ENCODE measurements around the gene NPAS2.

NPAS2 gene

DNA sequence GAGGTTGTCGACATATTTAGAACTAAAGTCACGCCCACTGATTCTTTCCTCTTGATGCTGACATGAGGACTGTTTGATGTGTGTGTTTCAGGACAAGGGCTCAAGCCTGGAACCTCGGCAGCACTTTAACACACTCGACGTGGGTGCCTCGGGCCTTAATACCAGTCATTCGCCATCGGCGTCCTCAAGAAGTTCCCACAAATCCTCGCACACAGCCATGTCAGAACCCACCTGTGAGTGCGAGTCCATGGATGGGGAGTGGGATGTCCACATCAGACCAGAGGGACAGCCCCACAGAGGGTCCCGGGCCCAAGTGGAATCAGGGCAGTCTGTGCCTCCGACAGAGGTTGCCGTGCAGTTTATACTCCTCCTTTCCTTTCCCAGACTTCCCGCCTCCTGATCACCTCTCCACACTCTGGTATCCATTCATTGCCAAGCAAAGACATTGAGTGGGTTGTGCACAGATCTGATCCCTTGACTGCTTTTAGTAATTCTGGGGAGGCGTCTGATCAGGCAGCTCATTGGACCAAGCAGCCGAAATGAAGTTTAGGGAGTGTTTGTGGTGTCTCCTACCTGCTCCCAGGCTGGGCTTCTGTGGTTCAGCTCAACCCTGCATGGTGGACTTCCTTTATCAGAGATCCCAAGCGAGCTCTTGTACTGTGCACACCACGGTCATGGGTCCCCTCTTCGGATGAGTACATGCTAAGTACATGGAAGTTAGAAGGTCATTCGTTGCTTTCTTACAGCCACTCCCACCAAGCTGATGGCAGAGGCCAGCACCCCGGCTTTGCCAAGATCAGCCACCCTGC is 155.0 kb downstream of the NPAS2 start:
- no peak for DNase-seq

DNA sequence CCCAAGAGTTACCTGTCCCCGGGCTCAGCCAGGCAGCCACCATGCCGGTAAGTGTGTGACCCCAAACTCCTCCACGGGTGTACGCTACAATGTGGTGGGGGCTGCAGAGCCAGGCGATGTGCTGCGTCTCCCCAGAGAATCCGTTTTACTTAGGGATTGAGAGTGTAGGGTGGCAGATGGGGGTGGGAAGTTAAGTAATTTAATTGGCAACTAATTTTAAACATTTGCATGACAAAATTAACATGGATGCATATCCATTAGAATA is 155.5 kb downstream of the NPAS2 start:
- no peak for DNase-seq

GRCh38 chr2:100976061-100976460 is 156.1 kb downstream of the NPAS2 start:
- no peak for DNase-seq

DNA sequence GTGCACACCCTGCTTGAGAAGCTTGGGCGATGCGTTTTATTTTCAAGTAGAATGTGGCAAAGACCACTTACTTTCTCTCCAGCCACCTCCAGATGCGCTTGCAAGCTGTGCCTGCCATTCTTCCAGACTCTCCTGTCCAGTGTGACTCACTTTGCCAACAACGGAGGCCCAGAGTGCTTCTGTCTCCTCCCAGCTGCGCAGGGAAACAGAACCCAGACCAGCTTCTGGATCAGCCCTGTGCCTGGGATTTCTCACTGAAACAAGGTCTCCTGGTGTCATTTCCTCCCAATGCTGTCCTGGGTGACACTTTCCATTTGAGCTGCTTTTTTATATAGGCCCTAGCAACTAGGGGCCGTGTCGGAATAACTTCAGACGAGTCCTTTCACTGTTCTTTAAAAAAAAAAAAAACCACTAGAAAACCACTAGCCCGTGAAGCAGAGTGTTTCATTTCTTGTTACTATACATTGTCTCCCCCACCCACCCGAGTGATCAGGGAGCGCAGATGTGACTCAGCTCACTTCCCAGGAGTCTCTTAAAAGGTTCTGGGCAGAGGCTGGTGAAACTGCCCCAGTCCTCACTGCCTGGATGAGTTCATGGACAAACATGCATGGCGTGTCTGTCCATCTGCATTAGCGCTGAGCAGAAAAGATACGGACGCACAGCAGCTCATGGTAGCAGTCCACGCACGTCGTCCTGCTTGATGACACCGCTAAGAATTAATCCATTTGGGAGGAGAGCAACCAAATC is 156.9 kb downstream of the NPAS2 start:
- no peak for DNase-seq

GRCh38 chr2:100977511-100977910 is 157.6 kb downstream of the NPAS2 start:
- no peak for DNase-seq

DNA sequence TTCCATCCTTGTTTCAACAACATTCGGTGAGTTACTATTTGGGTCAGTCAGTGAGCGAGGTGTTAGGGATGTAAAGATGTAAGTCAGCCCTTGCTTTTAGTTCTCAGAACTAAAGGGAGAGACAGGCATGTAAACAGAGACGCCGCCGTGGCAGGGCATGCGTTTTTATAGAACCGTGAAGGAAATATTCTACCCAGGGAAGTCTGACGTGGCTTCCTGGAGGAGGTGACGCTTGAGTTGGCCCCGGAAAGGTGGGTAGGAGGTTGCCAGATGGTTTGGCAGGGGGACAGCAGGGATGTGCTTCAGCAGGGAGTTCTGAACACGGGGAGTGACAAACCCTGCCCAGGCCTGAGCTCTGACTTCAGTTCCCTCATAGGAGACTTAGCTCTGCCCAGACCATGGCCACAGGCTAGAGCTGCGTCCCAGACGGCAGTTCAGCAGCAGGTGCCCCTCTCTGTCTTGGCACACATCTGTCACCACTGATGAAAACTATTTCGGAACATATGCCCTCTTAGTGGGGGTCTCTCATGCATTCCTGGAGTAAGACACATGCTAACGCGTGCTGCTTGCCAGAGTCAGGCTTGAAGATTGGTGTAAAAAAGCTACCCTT is 158.7 kb downstream of the NPAS2 start:
- DNase-seq: no peak

DNA sequence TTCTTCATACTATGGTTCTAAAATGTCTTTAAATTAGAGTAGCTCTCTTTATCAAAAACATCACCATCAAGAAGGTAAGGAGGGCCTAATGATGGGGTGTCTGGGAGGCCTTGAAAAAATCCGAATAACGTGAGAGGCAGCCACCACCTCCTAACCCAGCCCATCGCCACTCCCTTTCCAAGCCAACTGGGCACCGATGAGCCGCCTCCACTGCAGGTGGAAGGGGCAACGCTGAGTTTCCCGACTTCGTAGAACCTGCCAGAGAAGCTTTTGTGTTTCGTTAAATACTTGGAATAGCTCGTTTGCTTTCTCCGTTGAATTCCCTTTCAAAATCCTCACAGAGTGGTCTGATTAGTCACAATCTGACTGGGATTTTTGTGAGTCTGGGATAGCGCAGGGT is 160.1 kb downstream of the NPAS2 start:
- DNase-seq: no peak

DNA sequence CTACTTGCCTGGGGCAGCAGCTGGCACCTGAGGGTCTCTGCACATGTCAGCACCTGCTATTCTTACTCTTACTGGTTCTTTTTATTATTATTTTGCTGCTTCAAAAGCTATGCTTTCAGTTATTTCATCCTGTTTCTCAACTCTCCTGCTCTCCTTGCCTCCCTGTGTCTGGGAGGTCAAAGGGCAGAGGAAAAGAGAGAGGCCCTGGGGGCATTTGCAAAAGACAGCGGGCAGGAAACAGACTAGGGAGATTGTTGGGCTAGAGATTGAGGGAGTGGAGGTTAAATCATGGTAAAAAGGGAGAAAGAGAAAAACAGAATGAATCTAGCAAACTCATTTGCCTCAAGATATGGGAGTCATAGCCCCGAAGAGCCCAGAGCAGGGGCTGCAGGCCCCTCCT is 161.1 kb downstream of the NPAS2 start:
- no peak for DNase-seq

DNA sequence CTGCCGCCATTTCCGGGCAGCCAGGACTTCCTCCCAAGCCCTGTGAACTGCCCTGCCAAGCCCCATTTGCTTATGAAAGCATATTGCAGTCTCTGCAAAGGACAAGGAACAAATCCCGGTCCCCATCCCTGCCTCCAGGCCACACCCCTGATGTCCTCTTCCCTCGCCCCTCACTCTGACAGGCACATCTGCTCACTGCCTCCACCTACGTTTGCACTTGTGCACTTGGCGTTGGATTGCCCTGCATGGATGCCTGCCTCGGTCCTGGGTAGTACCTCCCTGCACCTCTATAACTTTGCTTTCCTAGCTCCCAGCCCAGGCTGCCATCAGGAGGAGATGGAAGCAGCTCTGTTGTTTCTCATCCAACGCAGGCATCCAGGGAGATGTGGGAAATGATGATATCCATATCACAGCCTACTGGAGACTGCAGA is 162.5 kb downstream of the NPAS2 start:
- DNase-seq: no peak

- DNase-seq: no peak
Observed at GRCh38 chr2:100983201-100983600, 163.3 kb downstream of the NPAS2 start.

GRCh38 chr2:100983684-100984310 is 163.9 kb downstream of the NPAS2 start:
- no peak for DNase-seq

DNA sequence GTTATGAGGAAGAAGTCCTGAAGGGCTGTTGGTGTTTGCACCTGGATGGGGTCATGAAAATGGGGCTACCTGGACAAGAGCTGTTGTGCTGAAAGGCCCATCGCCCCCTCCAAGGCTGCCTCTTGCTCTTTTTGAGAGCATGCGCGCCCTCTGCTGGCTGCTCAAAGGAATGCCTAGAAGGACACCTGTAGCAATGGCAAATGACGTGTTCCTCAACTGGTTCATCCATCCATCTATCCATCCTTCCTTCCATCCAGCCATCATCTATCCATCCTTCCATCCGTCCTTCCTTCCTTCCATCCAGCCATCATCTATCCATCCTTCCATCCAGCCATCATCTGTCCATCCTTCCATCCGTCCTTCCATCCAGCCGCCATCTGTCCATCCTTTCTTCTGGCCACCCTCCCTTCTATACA is 165.0 kb downstream of the NPAS2 start:
- DNase-seq: peak; percentile 75 to 78

DNA sequence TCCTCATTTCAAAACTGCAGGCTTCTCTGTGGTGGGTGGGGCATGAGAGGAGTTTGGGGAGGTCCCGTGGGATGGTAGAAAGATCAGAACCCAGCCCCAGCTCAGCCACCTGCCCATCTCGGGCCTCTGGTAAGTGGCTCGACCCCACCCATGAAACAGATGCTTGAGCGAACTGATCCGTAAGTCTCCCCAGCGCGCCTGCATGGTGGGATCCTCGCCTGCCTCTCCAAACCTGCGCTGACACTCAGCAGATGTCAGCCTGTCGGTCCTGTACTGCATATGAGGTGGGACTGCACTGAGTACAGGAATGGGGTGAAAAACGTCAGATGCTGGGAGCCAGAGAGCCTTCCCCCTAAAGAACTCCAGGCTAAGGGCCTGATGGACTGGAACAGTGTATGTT is 166.2 kb downstream of the NPAS2 start:
- DNase-seq: no peak

- DNase-seq: no peak
Observed at GRCh38 chr2:100987536-100987935, 167.6 kb downstream of the NPAS2 start.

GRCh38 chr2:100987974-100988373 is 168.0 kb downstream of the NPAS2 start:
- DNase-seq: no peak

DNA sequence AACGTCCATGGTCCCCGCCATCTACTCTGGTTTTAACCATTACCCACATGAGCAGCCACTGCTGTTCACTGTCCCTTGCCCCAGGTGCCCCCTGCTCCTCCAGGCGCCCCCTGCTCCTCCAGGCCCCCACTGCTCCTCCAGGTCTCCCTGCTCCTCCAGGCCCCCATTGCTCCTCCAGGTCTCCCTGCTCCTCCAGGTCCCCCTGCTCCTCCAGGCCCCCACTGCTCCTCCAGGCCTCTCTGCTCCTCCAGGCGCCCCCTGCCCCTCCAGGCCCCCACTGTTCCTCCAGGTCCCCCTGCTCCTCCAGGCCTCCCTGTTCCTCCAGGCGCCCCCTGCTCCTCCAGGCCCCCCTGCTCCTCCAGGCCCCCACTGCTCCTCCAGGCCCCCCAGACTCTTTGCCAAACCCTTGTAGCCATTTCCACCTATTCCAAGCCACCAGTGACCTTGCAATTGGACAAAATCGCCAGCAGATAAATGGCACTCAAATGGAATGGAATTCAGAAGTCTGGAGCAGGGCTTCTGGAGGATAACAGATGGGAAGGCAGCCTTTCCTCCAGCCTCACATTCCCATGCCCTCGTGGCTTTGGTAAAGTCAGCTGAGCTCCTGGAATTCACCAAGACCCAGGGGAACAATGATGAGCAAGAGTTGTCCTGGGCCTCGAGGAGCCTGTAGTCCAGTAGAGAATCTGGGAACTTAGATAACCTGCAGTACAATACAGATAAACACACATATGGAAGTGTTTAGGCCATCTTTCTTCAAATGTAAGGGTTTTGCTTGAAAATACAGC is 168.9 kb downstream of the NPAS2 start:
- no peak for DNase-seq

- no peak for DNase-seq
Observed at GRCh38 chr2:100989666-100990065, 169.7 kb downstream of the NPAS2 start.

DNA sequence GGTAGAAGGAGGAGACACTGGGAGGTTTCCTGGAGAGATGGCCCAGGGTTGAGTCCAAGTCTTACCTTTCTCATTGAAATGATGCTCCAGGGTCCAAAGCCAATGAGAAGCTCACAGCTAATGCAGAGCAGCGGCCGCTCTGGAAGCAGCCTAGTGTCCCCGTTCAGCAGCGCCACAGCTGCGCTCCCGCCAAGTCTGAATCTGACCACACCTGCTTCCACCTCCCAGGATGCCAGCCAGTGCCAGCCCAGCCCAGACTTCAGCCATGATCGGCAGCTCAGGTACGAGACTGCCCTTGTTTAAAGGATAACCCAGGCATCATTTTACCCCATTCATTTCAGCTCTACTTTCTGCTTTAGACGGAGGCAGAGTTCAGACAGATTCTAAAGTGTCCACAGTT is 170.2 kb downstream of the NPAS2 start:
- DNase-seq: no peak

DNA sequence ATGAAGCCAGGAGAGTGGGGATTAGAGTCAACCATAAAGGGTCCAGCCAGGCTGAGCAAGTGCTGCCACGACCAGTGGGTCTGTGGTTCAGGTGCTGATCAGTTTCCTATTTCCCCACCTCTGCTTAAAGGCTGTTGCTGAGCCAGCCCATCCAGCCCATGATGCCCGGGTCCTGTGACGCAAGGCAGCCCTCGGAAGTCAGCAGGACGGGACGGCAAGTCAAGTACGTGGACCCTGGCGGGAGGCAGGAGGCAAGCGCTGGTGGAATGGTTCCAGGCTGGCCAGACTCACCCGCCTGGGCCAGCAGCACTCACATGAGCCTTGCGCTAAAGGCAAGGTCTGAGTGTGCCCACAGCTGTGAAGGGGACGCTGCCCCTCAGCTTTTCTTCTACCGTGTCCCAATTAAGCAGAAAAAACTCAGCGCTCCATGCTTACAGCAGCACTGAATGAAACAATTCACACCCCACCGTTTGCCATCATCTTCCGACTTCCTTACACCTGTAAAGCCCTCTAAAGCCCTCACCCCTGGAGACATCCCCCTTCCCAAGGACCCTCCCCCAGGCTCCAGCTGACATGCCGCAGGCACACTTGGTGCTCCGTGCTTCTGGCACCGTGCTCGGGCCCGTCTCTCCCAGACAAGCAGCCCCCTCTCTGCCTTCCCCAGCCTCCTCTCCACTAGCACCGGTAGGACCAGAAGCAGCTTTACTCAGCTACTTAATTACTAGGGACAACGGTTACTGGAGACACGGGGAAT is 170.9 kb downstream of the NPAS2 start:
- no peak for DNase-seq

- DNase-seq: no peak
Observed at GRCh38 chr2:100991404-100991773, 171.4 kb downstream of the NPAS2 start.

DNA sequence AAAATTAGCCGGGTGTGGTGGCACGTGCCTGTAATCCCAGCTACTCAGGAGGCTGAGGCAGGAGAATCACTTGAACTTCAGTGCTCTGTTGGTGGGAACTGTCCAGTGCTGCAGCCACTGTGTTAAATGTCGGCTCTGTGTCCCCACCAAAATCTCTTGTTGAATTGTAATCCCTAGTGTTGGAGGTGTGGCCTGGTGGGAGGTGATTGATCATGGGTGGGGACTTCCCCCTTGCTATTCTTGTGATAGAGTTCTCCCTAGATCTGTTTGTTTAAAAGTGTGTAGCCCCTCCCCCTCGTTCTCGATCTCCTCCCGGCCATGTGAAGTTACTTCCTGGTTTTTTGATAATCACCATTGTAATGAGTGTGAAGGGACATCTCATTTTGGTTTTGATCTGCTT is 172.3 kb downstream of the NPAS2 start:
- no peak for DNase-seq

DNA sequence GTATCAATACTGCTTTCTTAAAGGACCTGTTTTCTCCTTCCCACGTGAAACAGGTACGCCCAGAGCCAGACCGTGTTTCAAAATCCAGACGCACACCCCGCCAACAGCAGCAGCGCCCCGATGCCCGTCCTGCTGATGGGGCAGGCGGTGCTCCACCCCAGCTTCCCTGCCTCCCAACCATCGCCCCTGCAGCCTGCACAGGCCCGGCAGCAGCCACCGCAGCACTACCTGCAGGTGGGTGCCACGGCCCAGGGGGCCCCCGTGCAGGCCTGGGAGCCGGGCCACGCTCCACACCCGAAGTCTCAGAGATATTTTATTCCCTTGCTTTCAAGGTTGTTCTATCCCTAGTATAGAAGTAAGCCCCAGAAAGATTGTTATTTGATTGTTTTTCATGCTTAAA is 173.4 kb downstream of the NPAS2 start:
- no peak for DNase-seq

All from activated CD4-positive, alpha-beta T cell treated with anti-CD3 and anti-CD28 coated beads, Interleukin-2, amount 50 U/mL, for 4 hours (primary cell).